Raji (cell line): Measurements from ENCODE around the gene ZNF772.

Experiments used
- POLR2A ChIP-seq: IDR thresholded peaks from 2 replicates; pipeline ENCODE4 v1.6.1; 2011; ENCODE audit warnings: low read depth, low read length, control low read depth; ENCODE audit not compliant: insufficient read depth

The ZNF772 gene

GRCh38 chr19:57438925-57439324 is 38.4 kb downstream of the ZNF772 start:
- TF ChIP-seq POLR2A = no peak

DNA sequence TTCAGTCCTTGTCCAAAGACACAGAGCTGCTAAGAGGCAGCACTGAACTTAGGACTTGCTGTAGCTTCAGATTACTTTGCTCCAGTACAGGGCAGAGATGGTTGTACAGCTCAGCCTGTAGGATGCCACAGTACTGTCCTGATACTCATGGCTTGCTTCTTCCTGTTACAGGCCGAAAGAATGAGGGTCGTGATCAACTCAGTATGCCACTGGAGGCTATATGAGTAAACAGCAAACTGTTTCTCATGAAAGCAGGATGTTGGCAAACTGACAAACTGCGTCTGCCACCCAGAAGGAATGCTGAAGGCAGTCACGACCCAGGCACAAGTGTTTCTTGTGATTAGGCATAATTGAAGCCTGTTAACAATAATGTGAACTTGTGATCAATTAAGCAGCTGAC is 39.4 kb downstream of the ZNF772 start:
- TF ChIP-seq POLR2A = no peak

DNA sequence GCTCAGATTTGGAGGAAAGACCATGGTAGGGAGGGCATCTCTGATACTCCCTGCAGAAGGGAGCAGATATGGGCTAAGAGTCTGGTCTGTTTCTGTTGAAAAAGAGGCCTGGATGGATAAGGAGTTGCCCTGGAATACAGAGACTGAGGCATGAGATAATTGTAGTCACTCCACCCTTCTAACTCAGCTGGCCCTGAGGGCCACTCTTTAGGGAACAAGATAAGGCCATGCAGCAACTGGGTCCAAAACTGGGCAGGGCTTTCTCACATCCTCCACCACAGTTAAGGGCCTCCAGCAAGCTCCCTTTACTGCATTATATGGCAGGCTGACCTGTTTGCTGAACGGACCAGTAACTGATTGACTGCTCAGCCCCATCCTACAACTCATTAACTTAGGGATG is 40.9 kb downstream of the ZNF772 start:
- TF ChIP-seq POLR2A = no peak

- TF ChIP-seq POLR2A = peak; percentile 64
These were observed 42.0 kb downstream of the ZNF772 start, which contains the start of gene ZNF749 for GRCh38 chr19:57435062-57435978. Gene ZNF749 (plus strand): TSS chr19:57435325. CDS start chr19:57435579, 254 bp downstream.

GRCh38 chr19:57434386-57435061 is 42.8 kb downstream of the ZNF772 start:
- TF ChIP-seq POLR2A = no peak

DNA sequence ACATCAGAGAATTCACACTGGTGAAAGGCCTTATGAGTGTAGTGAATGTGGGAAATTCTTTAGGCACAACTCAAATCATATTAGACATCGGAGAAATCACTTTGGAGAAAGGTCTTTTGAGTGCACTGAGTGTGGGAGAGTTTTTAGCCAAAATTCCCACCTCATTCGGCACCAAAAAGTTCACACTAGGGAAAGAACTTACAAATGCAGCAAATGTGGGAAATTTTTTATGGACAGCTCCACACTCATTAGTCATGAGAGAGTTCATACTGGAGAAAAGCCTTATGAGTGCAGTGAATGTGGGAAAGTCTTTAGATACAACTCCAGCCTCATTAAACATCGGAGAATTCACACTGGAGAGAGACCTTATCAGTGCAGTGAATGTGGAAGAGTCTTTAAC is 56.3 kb downstream of the ZNF772 start:
- TF ChIP-seq POLR2A = no peak

- no peak for TF ChIP-seq POLR2A
These were observed 57.9 kb downstream of the ZNF772 start for GRCh38 chr19:57419439-57419838.
